Liver (tissue), 9 donors: ENCODE data around the gene ANG. TPM values are rescaled to one million over a fixed set of nuclear protein-coding genes. Genes with fewer than 3 reads are reported as not detected.
"Not testable (repeated sequence)": the region's sequence is repeated elsewhere in the genome, so short reads cannot be mapped to it uniquely, and the experiment has no call there.

ENCODE experiments used
- DNase-seq: peaks from one replicate; pipeline ENCODE4 v3.0.0-alpha.2; 2017; ENCODE audit warnings: low spot score
- H3K27ac ChIP-seq, 2 donors: one replicate each; pipeline ENCODE4 v1.7.0; 2013; ENCODE audit warnings: inconsistent platforms in 2 of 2, low read length in 2 of 2, control low read depth in 1 of 2, low read depth in 1 of 2, mild to moderate bottlenecking in 1 of 2
- H3K27me3 ChIP-seq, 4 donors: one replicate each; pipeline versions ENCODE4 v1.6.1 to v1.7.0; 2013; ENCODE audit warnings: low read length in 3 of 4, inconsistent platforms in 1 of 4, mild to moderate bottlenecking in 1 of 4, moderate library complexity in 1 of 4; ENCODE audit not compliant: control insufficient read depth in 4 of 4, insufficient read depth in 4 of 4
- H3K36me3 ChIP-seq, 4 donors: one replicate each; pipeline versions ENCODE4 v1.6.1 to v1.7.0; 2013; ENCODE audit warnings: low read length in 3 of 4, mild to moderate bottlenecking in 3 of 4, low read depth in 1 of 4, moderate library complexity in 1 of 4; ENCODE audit not compliant: control insufficient read depth in 4 of 4, insufficient read depth in 3 of 4
- H3K4me1 ChIP-seq, 4 donors: one replicate each; pipeline versions ENCODE4 v1.6.1 to v1.7.0; 2013; ENCODE audit warnings: low read length in 3 of 4, mild to moderate bottlenecking in 3 of 4, moderate library complexity in 1 of 4; ENCODE audit not compliant: control insufficient read depth in 4 of 4, insufficient read depth in 4 of 4
- H3K4me3 ChIP-seq, 3 donors: one replicate each; pipeline versions ENCODE4 v1.6.1 to v1.7.0; 2013; ENCODE audit warnings: low read length in 3 of 3, control low read depth in 1 of 3, low read depth in 1 of 3, mild to moderate bottlenecking in 1 of 3
- H3K9ac ChIP-seq, 2 donors: one replicate each; pipeline ENCODE4 v1.7.0; 2013; ENCODE audit warnings: low read length in 2 of 2, mild to moderate bottlenecking in 2 of 2, moderate library complexity in 2 of 2, control low read depth in 1 of 2, low read depth in 1 of 2
- H3K9me3 ChIP-seq, 4 donors: one replicate each; pipeline versions ENCODE4 v1.6.1 to v1.7.0; 2013; ENCODE audit warnings: low read length in 3 of 4; ENCODE audit not compliant: control insufficient read depth in 4 of 4
- ATF3 ChIP-seq: IDR thresholded peaks from 2 replicates; pipeline ENCODE4 v1.6.1; 2016; ENCODE audit warnings: antibody characterized with exemption
- EGR1 ChIP-seq, 2 donors: IDR thresholded peaks; 2 replicates each; pipeline ENCODE4 v1.6.1; 2016 to 2018; ENCODE audit warnings: antibody characterized with exemption in 2 of 2, low read depth in 2 of 2
- FOXA1 ChIP-seq: IDR thresholded peaks from 2 replicates; pipeline ENCODE4 v1.6.1; 2016; ENCODE audit warnings: antibody characterized with exemption
- FOXA2 ChIP-seq: IDR thresholded peaks from 2 replicates; pipeline ENCODE4 v1.6.1; 2016; ENCODE audit warnings: antibody characterized with exemption
- GABPA ChIP-seq, 2 donors: IDR thresholded peaks in 1 of 2; conservative IDR thresholded peaks in 1 of 2; 2 replicates each; pipeline ENCODE4 v1.6.1; 2016; ENCODE audit warnings: antibody characterized with exemption in 2 of 2, mild to moderate bottlenecking in 1 of 2, moderate library complexity in 1 of 2
- HNF4A ChIP-seq, 2 donors: conservative IDR thresholded peaks; 2 replicates each; pipeline ENCODE4 v1.6.1; 2016; ENCODE audit warnings: antibody characterized with exemption in 2 of 2, mild to moderate bottlenecking in 2 of 2
- HNF4G ChIP-seq: IDR thresholded peaks from 2 replicates; pipeline ENCODE4 v1.6.1; 2016; ENCODE audit warnings: antibody characterized with exemption
- MAX ChIP-seq: IDR thresholded peaks from 2 replicates; pipeline ENCODE4 v1.6.1; 2016; ENCODE audit warnings: antibody characterized with exemption
- NR2F2 ChIP-seq: IDR thresholded peaks from 2 replicates; pipeline ENCODE4 v1.6.1; 2016; ENCODE audit warnings: antibody characterized with exemption
- REST ChIP-seq: IDR thresholded peaks from 2 replicates; pipeline ENCODE4 v1.6.1; 2016; ENCODE audit warnings: antibody characterized with exemption, mild to moderate bottlenecking
- SP1 ChIP-seq: IDR thresholded peaks from 2 replicates; pipeline ENCODE4 v1.6.1; 2018; ENCODE audit warnings: antibody characterized with exemption, mild to moderate bottlenecking
- TAF1 ChIP-seq: conservative IDR thresholded peaks from 2 replicates; pipeline ENCODE4 v1.6.1; 2016; ENCODE audit warnings: antibody characterized with exemption, mild to moderate bottlenecking
- YY1 ChIP-seq: IDR thresholded peaks from 2 replicates; pipeline ENCODE4 v1.6.1; 2016; ENCODE audit warnings: antibody characterized with exemption, mild to moderate bottlenecking
- ZBTB33 ChIP-seq: IDR thresholded peaks from 2 replicates; pipeline ENCODE4 v1.6.1; 2016; ENCODE audit warnings: antibody characterized with exemption
- WGBS: extraction: QIAGEN DNeasy Blood & Tissue Kit; methylation state at CpG from one replicate; pipeline ENCODE4 v1.1.7; 2013; 5-methylcytosine and 5-hydroxymethylcytosine counted together
- polyA plus RNA-seq, 2 donors: library from polyadenylated mRNA; stranded (reverse) in 1 of 2; unstranded in 1 of 2; fragments of 200-250 nt in 1 of 2; fragments of >200 nt in 1 of 2; fragmentation: Nextera tagmentation in 1 of 2; extraction: Ambion mirVana in 1 of 2; gene quantifications; one replicate each; pipeline versions ENCODE4 v1.2.1 to v1.2.3, GENCODE V29; 2013 to 2015
- total RNA-seq, 2 donors: library from RNA; depleted of rRNA; stranded (reverse); fragments of >200 nt; gene quantifications; one replicate each; pipeline ENCODE4 v1.2.3, GENCODE V29; 2014
- donor health status: healthy.
- donor health status: healthy.
- donor health status: healthy.
- donor health status: healthy.
- donor health status: healthy.

ANG gene
- total and polyA plus RNA-seq, 4 donors = 153 to 2,524 (median 1,379) TPM

- WGBS = 88% methylated on average over 2 of the region's 2 CpGs
These were observed 47.0 kb upstream of the ANG start, which contains the start of gene OR6S1 for GRCh38 chr14:20641591-20641990. Gene OR6S1, minus strand, starts transcription at chr14:20641691. Its CDS starts 0 bp downstream, at chr14:20641691.

GRCh38 chr14:20642182-20642581 lies 46.4 kb upstream of the ANG start:
- 92% methylated on average over 7 of the region's 7 CpGs for WGBS
- H3K36me3 ChIP-seq = no peaks in the 10 kb centered on the region
- H3K27ac ChIP-seq = no peak overlapping the region
- H3K4me1 ChIP-seq = no peaks in the 10 kb centered on the region
- peaks cover 0 to 6% (median 2%) of the 10 kb centered on the region in 4 donors for H3K27me3 ChIP-seq
- DNase-seq = no peak
- TF ChIP-seq ATF3 (no peak), EGR1 (IDR thresholded peaks at IDR 0.05; ENCODE audit: low read depth in 2 of 2) (no peak), MAX (no peak), SP1 (no peak), HNF4G (no peak), NR2F2 (no peak), ZBTB33 (no peak), FOXA2 (no peak), HNF4A (conservative IDR thresholded peaks at IDR 0.05) (no peak), YY1 (no peak), REST (no peak), FOXA1 (no peak)
- no peak overlapping the region for H3K4me3 ChIP-seq
- no peak overlapping the region for H3K9ac ChIP-seq
- H3K9me3 ChIP-seq = no peaks in the 10 kb centered on the region

More at GRCh38 chr14:20641591-20641990, 47.0 kb upstream of the ANG start, which contains the start of gene OR6S1:
- no peak within 1 kb of the TSS for H3K9ac ChIP-seq
- TF ChIP-seq HNF4A (conservative IDR thresholded peaks at IDR 0.05) = no peak
- TF ChIP-seq ATF3 = no peak
- TF ChIP-seq SP1 = no peak
- no peak for TF ChIP-seq HNF4G
- no peak for TF ChIP-seq TAF1
- TF ChIP-seq REST = no peak
- no peak for TF ChIP-seq EGR1 (IDR thresholded peaks at IDR 0.05; ENCODE audit: low read depth in 2 of 2)
- no peak for TF ChIP-seq GABPA (IDR thresholded peaks at IDR 0.05 in 1 of 2, conservative IDR thresholded peaks at IDR 0.05 in 1 of 2)
- no peak for TF ChIP-seq NR2F2
- H3K27me3 ChIP-seq = peaks cover 0 to 6% (median 2%) of the 10 kb centered on the region in 4 donors
- no peaks in the 10 kb centered on the region for H3K4me1 ChIP-seq
- H3K4me3 ChIP-seq = no peak within 1 kb of the TSS
- no peaks in the 10 kb centered on the region for H3K36me3 ChIP-seq
- no peak for DNase-seq
- no peaks in the 10 kb centered on the region for H3K9me3 ChIP-seq
- H3K27ac ChIP-seq = no peak within 1 kb of the TSS

GRCh38 chr14:20642755-20643154 lies 45.8 kb upstream of the ANG start:
- H3K27ac ChIP-seq, H3K9ac ChIP-seq, H3K36me3 ChIP-seq, H3K9me3 ChIP-seq, H3K27me3 ChIP-seq, H3K4me3 ChIP-seq, H3K4me1 ChIP-seq, DNase-seq: not testable (repeated sequence)
- WGBS = 33% methylated on average over 3 of the region's 3 CpGs
